Vagina (tissue), 2 donors: ENCODE results near the gene CENPVL2.

Experiments
- POLR2A ChIP-seq, 2 donors: fragments of 450-650 bp; IDR thresholded peaks; one replicate each; pipeline ENCODE4 v1.6.1; 2017; ENCODE audit warnings: antibody characterized with exemption in 2 of 2, mild to moderate bottlenecking in 2 of 2, moderate library complexity in 2 of 2
- POLR2AphosphoS5 ChIP-seq, 2 donors: sonication (generic); formaldehyde crosslinking; IDR thresholded peaks; one replicate each; pipeline ENCODE4 v1.9.0; 2017; ENCODE audit warnings: antibody characterized with exemption in 2 of 2, mild to moderate bottlenecking in 2 of 2, low read depth in 1 of 2; ENCODE audit not compliant: insufficient read depth in 1 of 2
- TF ChIP-seq, protein P1 (sequence below), 3 experiments: fragments of 450-650 bp in 2 of 3; fragments of 200-600 bp in 1 of 3; sonication (generic) in 1 of 3; IDR thresholded peaks; one replicate each; pipeline ENCODE4 v1.5.1; 2017 to 2019; ENCODE audit warnings: antibody characterized with exemption in 3 of 3, mild to moderate bottlenecking in 2 of 3, moderate library complexity in 2 of 3

- TF ChIP-seq, protein P1, sequence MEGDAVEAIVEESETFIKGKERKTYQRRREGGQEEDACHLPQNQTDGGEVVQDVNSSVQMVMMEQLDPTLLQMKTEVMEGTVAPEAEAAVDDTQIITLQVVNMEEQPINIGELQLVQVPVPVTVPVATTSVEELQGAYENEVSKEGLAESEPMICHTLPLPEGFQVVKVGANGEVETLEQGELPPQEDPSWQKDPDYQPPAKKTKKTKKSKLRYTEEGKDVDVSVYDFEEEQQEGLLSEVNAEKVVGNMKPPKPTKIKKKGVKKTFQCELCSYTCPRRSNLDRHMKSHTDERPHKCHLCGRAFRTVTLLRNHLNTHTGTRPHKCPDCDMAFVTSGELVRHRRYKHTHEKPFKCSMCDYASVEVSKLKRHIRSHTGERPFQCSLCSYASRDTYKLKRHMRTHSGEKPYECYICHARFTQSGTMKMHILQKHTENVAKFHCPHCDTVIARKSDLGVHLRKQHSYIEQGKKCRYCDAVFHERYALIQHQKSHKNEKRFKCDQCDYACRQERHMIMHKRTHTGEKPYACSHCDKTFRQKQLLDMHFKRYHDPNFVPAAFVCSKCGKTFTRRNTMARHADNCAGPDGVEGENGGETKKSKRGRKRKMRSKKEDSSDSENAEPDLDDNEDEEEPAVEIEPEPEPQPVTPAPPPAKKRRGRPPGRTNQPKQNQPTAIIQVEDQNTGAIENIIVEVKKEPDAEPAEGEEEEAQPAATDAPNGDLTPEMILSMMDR (IDR thresholded peaks at IDR 0.05), result no peak
- TF ChIP-seq POLR2AphosphoS5 (IDR thresholded peaks at IDR 0.05; ENCODE audit: insufficient read depth in 1 of 2, low read depth in 1 of 2) (no peak), POLR2A (IDR thresholded peaks at IDR 0.05) (no peak)
Measured at GRCh38 chrX:51643377-51643776, 39.3 kb downstream of the CENPVL2 start.
